Measurements from ENCODE around the gene SOX14.

SOX14 gene

DNA sequence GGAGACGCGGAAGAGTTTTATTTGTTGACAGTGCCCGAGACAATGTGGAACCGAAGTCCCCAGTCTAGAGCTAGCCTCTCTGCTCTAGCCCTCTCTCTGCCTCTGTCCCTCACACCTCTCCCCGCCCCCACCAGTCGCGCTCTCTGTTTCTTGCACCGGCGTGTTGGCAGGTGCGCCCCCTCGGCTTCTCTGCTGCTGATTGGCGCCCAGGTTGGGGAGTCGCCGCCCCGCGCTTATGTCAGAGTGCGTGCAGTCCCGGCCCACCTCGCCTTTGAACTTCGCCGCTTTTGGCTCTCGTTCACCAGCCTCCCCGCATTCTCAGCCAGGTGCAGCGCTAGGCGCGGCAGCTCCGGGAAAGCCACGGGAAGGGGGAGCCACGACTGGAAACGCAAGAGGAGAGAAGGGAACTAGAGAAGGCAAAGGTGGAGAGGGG is at the start of gene SOX14:
TSS of gene SOX14 (plus strand) at position 315 of the 433 bp plus-strand sequence. CDS start 470 bp downstream, outside the sequence.
- no peak for DNase-seq (ENCODE audit: low spot score)

DNA sequence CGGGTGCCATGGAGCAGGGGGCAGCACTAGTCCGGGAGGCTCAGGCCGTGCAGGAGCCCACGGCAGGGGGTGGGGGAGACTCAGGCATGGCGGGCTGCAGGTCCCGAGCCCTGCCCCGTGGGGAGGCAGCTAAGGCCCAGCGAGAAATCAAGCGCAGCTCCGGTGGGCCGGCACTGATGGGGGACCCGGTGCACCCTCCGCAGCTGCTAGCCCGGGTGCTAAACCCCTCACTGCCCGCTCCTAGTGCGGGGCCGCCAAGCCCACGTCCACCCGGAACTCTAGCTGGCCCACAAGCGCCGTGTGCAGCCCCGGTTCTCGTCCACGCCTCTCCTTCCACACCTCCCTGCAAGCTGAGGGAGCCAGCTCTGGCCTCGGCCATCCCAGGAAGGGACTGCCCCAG is 49.6 kb upstream of the SOX14 start:
- no peak for DNase-seq (ENCODE audit: low spot score)

DNA sequence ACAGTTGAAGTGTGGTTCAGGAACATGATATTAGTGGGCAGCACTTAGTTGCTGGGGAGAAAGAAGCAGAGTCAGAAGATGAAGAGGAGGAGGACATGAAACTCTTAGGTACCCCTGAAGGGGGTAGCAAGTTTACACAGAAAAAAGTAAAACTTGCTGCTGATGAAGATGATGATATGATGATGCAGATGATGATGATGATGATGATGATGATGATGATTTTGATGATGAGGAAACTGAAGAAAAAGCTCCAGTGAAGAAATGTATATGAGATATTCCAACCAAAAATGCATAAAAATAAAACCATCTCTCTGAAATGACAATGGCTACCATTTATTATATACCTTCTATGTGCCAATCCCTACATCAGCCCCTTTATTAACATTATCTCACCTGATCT is 39.9 kb upstream of the SOX14 start:
- DNase-seq (ENCODE audit: low spot score) = no peak

DNA sequence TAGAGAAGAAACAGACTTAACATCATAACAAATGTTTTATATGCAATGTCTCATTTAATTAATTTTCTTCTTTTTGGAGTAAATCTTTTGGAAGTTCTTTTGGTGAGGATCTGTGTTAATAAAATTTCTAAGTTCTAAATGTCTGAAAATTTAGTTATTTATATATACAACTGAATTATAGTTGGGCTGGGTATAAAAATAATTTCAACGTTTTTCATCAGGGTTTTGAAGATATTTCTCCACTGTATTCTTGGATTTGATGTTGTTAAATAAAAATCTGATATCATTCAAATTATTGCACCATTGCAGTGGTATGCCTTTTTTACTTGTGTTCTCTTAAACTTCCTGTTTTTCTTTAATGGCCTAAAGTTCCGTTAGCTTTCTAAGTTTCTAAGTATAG is 26.9 kb upstream of the SOX14 start:
- DNase-seq (ENCODE audit: low spot score) = no peak

GRCh38 chr3:137738710-137739109 is 25.4 kb upstream of the SOX14 start:
- no peak for DNase-seq (ENCODE audit: low spot score)

DNA sequence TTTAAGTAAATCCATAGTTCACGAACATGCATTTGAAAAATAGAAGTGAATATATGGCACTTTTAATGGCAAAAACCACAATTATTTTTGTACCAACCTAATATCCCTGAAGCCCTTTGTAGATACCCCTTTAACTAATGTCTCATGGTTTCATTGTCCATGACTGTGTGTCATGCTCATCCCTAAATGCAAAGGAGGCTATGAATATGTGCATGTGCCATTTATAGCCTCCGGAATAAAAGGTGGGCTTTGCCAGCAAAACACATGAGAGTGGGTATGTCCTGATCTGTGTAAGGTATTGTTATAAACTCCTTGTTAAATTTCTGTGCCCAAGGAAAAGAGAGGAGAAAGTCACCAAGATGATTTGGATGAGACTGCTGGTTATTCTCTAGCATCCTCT is 20.5 kb upstream of the SOX14 start:
- no peak for DNase-seq (ENCODE audit: low spot score)

GRCh38 chr3:137746808-137747207 is 17.3 kb upstream of the SOX14 start:
- DNase-seq (ENCODE audit: low spot score) = no peak

- no peak for DNase-seq (ENCODE audit: low spot score)
Observed at GRCh38 chr3:137759505-137759904, 4.6 kb upstream of the SOX14 start.

GRCh38 chr3:137760341-137761098 is 3.6 kb upstream of the SOX14 start:
- DNase-seq (ENCODE audit: low spot score) = no peak

DNA sequence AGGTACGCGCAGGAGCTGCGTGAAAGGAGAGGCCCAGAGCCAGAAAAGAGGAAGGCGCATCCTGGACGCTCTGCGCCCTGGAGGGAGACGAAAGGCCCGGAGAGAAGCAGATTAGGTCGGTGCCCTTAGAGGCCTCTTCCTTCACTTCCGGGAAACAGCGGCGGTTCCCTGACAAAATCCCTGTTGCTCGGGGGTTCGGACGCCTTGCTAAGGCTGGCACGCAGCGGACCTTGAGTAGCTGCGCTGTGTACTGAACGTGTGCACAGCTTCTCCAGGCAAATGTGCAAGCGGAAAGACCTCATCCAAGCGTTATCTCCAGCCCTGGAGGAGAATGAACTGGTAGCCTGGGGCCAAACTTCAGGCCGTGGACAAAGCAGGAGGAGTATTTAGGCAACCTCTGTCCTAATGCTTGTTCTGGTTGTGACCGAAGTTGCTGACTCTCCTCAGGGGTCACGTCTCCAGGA is 3.0 kb upstream of the SOX14 start:
- DNase-seq (ENCODE audit: low spot score) = no peak

DNA sequence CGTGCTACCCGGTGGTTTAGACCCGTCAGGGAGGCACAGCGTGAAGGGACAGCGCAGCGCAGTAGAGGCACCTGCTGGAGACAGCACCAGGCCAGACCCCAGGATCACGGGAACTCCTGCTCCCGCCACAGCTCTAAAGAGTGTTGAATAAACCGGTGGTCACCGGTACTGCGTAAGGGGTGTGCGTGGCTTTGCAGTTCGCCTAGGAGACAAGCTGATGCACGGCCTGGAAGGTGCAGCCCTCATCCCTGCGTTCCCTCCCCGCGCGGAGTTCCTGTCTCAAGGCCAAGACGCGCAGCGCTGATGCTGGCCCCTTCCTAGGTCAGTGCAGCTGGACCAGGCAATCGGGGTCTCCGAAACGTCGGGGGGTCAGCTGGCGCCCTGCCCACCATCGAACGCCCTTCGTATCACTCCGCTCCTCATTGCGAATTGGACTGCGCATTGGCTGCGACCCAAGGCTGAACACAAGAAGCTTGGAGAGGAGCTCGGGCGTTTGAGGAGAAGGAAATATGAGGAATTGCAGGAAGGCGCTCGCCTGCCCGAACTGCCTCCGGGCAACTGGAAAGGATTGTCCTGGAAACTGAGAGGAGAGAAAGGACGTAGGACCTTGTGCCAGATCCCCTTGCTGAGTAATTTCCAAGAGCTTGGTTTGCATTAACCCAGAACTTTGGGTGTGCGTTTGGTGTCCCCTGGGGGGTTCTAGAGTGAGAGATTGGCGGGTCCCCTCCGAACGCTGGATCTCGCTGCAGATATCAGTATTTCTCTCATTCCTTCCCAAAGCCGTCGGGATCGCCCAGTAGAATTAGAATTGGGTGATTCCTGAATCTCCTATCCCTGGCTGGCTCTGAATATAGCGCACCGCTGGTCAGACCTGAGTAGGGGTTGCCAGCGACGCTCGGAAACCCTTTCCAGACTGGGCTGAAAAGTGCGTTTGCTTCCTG is 2.3 kb upstream of the SOX14 start:
- DNase-seq (ENCODE audit: low spot score) = no peak

- no peak for DNase-seq (ENCODE audit: low spot score)
Observed at GRCh38 chr3:137762674-137763593, 1.2 kb upstream of the SOX14 start.

DNA sequence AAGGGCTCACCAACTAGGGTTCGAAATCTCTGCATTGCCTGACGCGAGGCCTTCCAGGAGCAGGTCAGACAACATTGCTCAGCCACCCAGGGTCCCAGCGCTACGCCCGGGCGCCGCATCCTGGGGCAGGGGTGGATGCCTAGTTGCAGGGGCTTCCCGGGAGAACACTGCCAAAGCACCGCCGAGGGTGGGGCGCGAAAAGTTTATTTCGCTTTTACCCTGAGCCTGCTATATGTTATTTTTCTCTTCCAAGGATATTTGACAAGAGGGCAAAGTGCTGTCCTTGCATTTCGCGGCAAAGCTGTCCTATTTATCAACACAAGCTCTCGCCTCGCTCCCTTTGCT is 549 bp upstream of the SOX14 start:
- DNase-seq (ENCODE audit: low spot score) = no peak

- no peak for DNase-seq (ENCODE audit: low spot score)
Observed at GRCh38 chr3:137764563-137765309, 621 bp downstream of the SOX14 start.

GRCh38 chr3:137765310-137766033 is 1.4 kb downstream of the SOX14 start:
- no peak for DNase-seq (ENCODE audit: low spot score)

- no peak for DNase-seq (ENCODE audit: low spot score)
Observed at GRCh38 chr3:137766041-137766875, 2.1 kb downstream of the SOX14 start.

- no peak for DNase-seq (ENCODE audit: low spot score)
Observed at GRCh38 chr3:137766876-137767537, 2.9 kb downstream of the SOX14 start.

DNA sequence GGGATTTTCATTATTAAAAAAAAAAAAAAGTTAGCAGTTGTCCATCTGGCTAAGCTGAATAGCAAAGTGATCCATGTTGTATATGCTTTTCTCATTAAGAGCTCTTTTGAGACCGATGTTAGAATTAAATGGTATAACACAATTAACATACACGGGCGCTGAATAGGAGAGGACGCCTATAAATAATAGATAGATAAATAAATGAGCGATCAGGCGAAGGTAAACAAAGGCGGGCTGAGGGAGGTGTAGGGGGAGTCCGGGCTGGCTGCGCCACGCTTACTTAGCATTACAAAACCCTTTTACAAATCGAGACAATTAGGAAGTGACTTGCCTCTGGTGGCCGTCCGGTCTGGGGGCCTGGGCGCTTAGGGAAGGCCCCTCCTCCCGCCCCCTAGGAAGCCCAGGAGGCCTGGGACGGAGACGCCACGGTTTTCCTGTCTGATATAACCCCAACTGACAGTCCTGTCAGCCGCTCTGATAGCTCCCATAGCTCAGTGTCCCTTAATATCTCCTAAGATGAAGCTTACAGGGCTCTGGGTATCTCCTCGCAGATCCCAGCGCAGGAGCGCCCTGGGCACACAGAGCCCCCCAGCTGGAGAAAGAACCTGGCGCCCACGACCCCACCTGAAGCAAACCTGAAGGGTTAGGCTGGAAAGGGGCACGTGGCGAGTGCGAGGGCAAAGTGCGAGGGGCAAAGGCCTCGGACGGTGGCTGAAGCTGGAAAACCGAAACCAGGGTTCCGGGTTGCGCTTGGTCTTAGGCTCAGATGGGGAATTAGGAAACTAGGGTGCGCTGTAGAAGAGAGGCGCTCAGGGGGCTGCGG is 3.6 kb downstream of the SOX14 start:
- no peak for DNase-seq (ENCODE audit: low spot score)
